HG03469 (cell line): Measurements from ENCODE around the gene MYO5C.

ENCODE experiments used
- ATAC-seq: cut with Tn5 transposase; IDR thresholded peaks from one replicate; pipeline ENCODE4 v1.9.1; 2021; ENCODE audit warnings: mild to moderate bottlenecking, moderate library complexity, moderate number of reproducible peaks; ENCODE audit not compliant: unreplicated experiment

MYO5C gene

GRCh38 chr15:52278636-52279367 lies 16.8 kb downstream of the MYO5C start:
- ATAC-seq = no peak

GRCh38 chr15:52278135-52278534 lies 17.5 kb downstream of the MYO5C start:
- no peak for ATAC-seq

- no peak for ATAC-seq
These were observed 18.0 kb downstream of the MYO5C start for GRCh38 chr15:52277575-52277974.

- no peak for ATAC-seq
These were observed 19.3 kb downstream of the MYO5C start for GRCh38 chr15:52276256-52276770.

GRCh38 chr15:52263563-52264282 lies 31.9 kb downstream of the MYO5C start:
- ATAC-seq = no peak

- ATAC-seq = no peak
These were observed 33.2 kb downstream of the MYO5C start for GRCh38 chr15:52262364-52262763.

GRCh38 chr15:52261498-52262242 lies 33.9 kb downstream of the MYO5C start:
- ATAC-seq = peak; percentile 97

- no peak for ATAC-seq
These were observed 34.6 kb downstream of the MYO5C start for GRCh38 chr15:52261026-52261425.

GRCh38 chr15:52259503-52259902 lies 36.1 kb downstream of the MYO5C start:
- ATAC-seq = no peak

GRCh38 chr15:52258461-52258860 lies 37.1 kb downstream of the MYO5C start:
- ATAC-seq = no peak

- ATAC-seq = no peak
These were observed 37.9 kb downstream of the MYO5C start for GRCh38 chr15:52257734-52258062.

GRCh38 chr15:52256930-52257733 lies 38.5 kb downstream of the MYO5C start:
- no peak for ATAC-seq

GRCh38 chr15:52256366-52256765 lies 39.2 kb downstream of the MYO5C start:
- no peak for ATAC-seq

- ATAC-seq = no peak
These were observed 39.7 kb downstream of the MYO5C start for GRCh38 chr15:52255935-52256334.

- no peak for ATAC-seq
These were observed 40.6 kb downstream of the MYO5C start for GRCh38 chr15:52255008-52255407.

GRCh38 chr15:52254391-52254790 lies 41.2 kb downstream of the MYO5C start:
- no peak for ATAC-seq

GRCh38 chr15:52252781-52253180 lies 42.8 kb downstream of the MYO5C start:
- no peak for ATAC-seq

GRCh38 chr15:52251144-52251860 lies 44.3 kb downstream of the MYO5C start:
- ATAC-seq = no peak

GRCh38 chr15:52247461-52247860 lies 48.1 kb downstream of the MYO5C start:
- no peak for ATAC-seq
